Testis (tissue), 3 donors: Measurements from ENCODE around the gene OSGEPL1. TPM values are rescaled to one million over a fixed set of nuclear protein-coding genes. Genes with fewer than 3 reads are reported as not detected.
A peak's percentile ranks its signal among the peaks of the same experiment; 100 is the strongest.

Experiments
- DNase-seq: peaks from one replicate; pipeline ENCODE4 v3.0.0-alpha.2; 2019
- H3K27ac ChIP-seq, 2 donors: fragments of 200-600 bp; sonication (generic); one replicate each; pipeline ENCODE4 v1.5.1; 2019
- H3K27me3 ChIP-seq: fragments of 200-600 bp; sonication (generic); one replicate; pipeline ENCODE4 v1.5.1; 2019
- H3K36me3 ChIP-seq: fragments of 200-600 bp; sonication (generic); one replicate; pipeline ENCODE4 v1.5.1; 2017; ENCODE audit warnings: low read depth; ENCODE audit errors: missing control alignments
- H3K4me1 ChIP-seq: fragments of 200-600 bp; sonication (generic); one replicate; pipeline ENCODE4 v1.5.1; 2019
- H3K4me3 ChIP-seq, 2 donors: fragments of 200-600 bp; sonication (generic); one replicate each; pipeline ENCODE4 v1.5.1; 2017 to 2019
- H3K9me3 ChIP-seq: fragments of 200-600 bp; sonication (generic); one replicate; pipeline ENCODE4 v1.5.1; 2017
- POLR2A ChIP-seq: fragments of 450-650 bp; IDR thresholded peaks from one replicate; pipeline ENCODE4 v1.6.1; 2017; ENCODE audit warnings: antibody characterized with exemption, mild to moderate bottlenecking, moderate library complexity
- WGBS, 2 donors: methylation state at CpG; one replicate each; pipeline ENCODE4 v1.1.5; 2018; 5-methylcytosine and 5-hydroxymethylcytosine counted together
- intact Hi-C: fragments of 100-400 bp; cut with DNase I; formaldehyde crosslinking; loops from one replicate; pipeline ENCODE4 v1.15.1; 2023; ENCODE audit warnings: low total_unique reads
- polyA plus RNA-seq: library from polyadenylated mRNA; stranded (reverse); fragments of 350-450 nt; fragmentation: Illumina TruSeq; extraction: RNeasy Lipid Tissue Mini Kit (QIAGEN cat#74804); gene quantifications from one replicate; pipeline ENCODE4 v1.2.3, GENCODE V29; 2014; ENCODE audit warnings: low read depth, low replicate concordance; ENCODE audit not compliant: insufficient read depth
- total RNA-seq, 2 donors: library from RNA; depleted of rRNA; stranded (reverse); fragments of >200 nt; gene quantifications; one replicate each; pipeline ENCODE4 v1.2.3, GENCODE V29; 2016
- TF ChIP-seq, protein P1 (sequence below), 3 experiments: fragments of 450-650 bp in 2 of 3; fragments of 200-600 bp in 1 of 3; sonication (generic) in 1 of 3; IDR thresholded peaks; one replicate each; pipeline ENCODE4 v1.5.1; 2016 to 2019; ENCODE audit warnings: antibody characterized with exemption in 3 of 3, mild to moderate bottlenecking in 2 of 3, moderate library complexity in 1 of 3

The OSGEPL1 gene
- total and polyA plus RNA-seq, 3 donors from 2014 or later, result 11.0 to 15.7 (median 15.7) TPM

GRCh38 chr2:189756311-189756952 lies 6.2 kb downstream of the OSGEPL1 start:
- H3K4me3 ChIP-seq, result no peak overlapping the region
- no peaks in the 10 kb centered on the region for H3K36me3 ChIP-seq
- H3K4me1 ChIP-seq, result no peaks in the 10 kb centered on the region
- H3K9me3 ChIP-seq, result no peaks in the 10 kb centered on the region
- intact Hi-C loops, result no loop called here
- H3K27ac ChIP-seq, result no peak overlapping the region
- TF ChIP-seq, protein P1, sequence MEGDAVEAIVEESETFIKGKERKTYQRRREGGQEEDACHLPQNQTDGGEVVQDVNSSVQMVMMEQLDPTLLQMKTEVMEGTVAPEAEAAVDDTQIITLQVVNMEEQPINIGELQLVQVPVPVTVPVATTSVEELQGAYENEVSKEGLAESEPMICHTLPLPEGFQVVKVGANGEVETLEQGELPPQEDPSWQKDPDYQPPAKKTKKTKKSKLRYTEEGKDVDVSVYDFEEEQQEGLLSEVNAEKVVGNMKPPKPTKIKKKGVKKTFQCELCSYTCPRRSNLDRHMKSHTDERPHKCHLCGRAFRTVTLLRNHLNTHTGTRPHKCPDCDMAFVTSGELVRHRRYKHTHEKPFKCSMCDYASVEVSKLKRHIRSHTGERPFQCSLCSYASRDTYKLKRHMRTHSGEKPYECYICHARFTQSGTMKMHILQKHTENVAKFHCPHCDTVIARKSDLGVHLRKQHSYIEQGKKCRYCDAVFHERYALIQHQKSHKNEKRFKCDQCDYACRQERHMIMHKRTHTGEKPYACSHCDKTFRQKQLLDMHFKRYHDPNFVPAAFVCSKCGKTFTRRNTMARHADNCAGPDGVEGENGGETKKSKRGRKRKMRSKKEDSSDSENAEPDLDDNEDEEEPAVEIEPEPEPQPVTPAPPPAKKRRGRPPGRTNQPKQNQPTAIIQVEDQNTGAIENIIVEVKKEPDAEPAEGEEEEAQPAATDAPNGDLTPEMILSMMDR (IDR thresholded peaks at IDR 0.05), result no peak
- TF ChIP-seq POLR2A, result no peak
- whole genome bisulfite sequencing, 2 donors, result 84 to 87% methylated on average over 2 of the region's 2 CpGs
- H3K27me3 ChIP-seq, result no peaks in the 10 kb centered on the region
- no peak for DNase-seq

GRCh38 chr2:189751080-189751658 lies 11.4 kb downstream of the OSGEPL1 start:
- intact Hi-C loops, result no loop called here

GRCh38 chr2:189729430-189729829 lies 33.2 kb downstream of the OSGEPL1 start:
- TF ChIP-seq, protein P1 (IDR thresholded peaks at IDR 0.05), result no peak
- H3K36me3 ChIP-seq, result no peaks in the 10 kb centered on the region
- no peaks in the 10 kb centered on the region for H3K27me3 ChIP-seq
- H3K9me3 ChIP-seq, result no peaks in the 10 kb centered on the region
- no peak overlapping the region for H3K27ac ChIP-seq
- no peaks in the 10 kb centered on the region for H3K4me1 ChIP-seq
- intact Hi-C loops, result no loop called here
- no peak overlapping the region for H3K4me3 ChIP-seq
- 66 to 73% methylated on average over 3 of the region's 3 CpGs for WGBS, 2 donors
- no peak for DNase-seq

More at GRCh38 chr2:189751080-189751658, 11.4 kb downstream of the OSGEPL1 start:
- TF ChIP-seq POLR2A, result no peak
- TF ChIP-seq, protein P1 (IDR thresholded peaks at IDR 0.05), result peak; percentile 44 to 60 (median 51)
- Histone ChIP-seq H3K4me1 (no peaks in the 10 kb centered on the region), H3K27ac (no peak overlapping the region), H3K36me3 (no peaks in the 10 kb centered on the region), H3K4me3 (no peak overlapping the region), H3K27me3 (no peaks in the 10 kb centered on the region), H3K9me3 (no peaks in the 10 kb centered on the region)
- DNase-seq, result peak; percentile 61
- 82 to 83% methylated on average over 10 of the region's 10 CpGs for WGBS, 2 donors

- Histone ChIP-seq H3K4me1 (no peaks in the 10 kb centered on the region), H3K27me3 (no peaks in the 10 kb centered on the region), H3K9me3 (no peaks in the 10 kb centered on the region), H3K36me3 (no peaks in the 10 kb centered on the region), H3K27ac (no peak overlapping the region), H3K4me3 (no peak overlapping the region)
- TF ChIP-seq, protein P1 (IDR thresholded peaks at IDR 0.05), result no peak
- TF ChIP-seq POLR2A, result no peak
- intact Hi-C loops, result no loop called here
- DNase-seq, result no peak
These were observed 35.7 kb downstream of the OSGEPL1 start for GRCh38 chr2:189726849-189727248.

DNA sequence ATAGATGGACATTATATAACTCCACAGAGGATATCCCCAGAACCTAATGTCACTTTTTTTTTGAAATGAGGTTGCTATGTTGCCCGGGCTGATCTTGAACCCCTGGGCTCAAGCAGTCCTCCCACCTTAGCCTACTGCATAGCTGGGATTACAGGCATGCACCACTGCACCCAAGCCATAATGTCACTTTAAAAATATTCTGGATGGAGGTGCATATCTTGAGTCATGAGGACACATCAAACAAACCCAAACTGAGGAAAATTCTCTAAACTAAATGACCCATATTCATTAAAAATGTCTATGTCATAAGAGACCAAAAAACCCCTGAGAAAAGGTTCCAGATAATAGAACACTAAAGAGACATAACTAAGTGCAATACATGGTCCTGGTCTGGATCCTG lies 36.3 kb downstream of the OSGEPL1 start:
- no peak for TF ChIP-seq POLR2A
- TF ChIP-seq, protein P1 (IDR thresholded peaks at IDR 0.05), result no peak
- no peaks in the 10 kb centered on the region for H3K9me3 ChIP-seq

More for the DNA sequence above, 36.3 kb downstream of the OSGEPL1 start:
- Histone ChIP-seq H3K4me3 (no peak overlapping the region), H3K36me3 (no peaks in the 10 kb centered on the region), H3K4me1 (no peaks in the 10 kb centered on the region), H3K27ac (no peak overlapping the region), H3K27me3 (no peaks in the 10 kb centered on the region)
- 89 to 94% methylated on average over 1 of the region's 1 CpG for WGBS, 2 donors
- no peak for DNase-seq
- intact Hi-C loops, result no loop called here
